Panc1 (cell line): ENCODE results near the gene DMBX1. TPM values are rescaled to one million over a fixed set of nuclear protein-coding genes. Genes with fewer than 3 reads are reported as not detected.

ENCODE experiments used
- ATAC-seq: fragments of 200-7000 bp; cut with Tn5 transposase; 2 replicates; pipeline ENCODE4 v1.9.1; 2020; ENCODE audit warnings: mild to moderate bottlenecking, moderate library complexity
- BruUV-seq: library from RNA; stranded (reverse); fragments of 400-500 nt; replicated peaks from 2 replicates; lab custom pipeline; 2021; lab: Mats Ljungman, UMichigan
- CTCF ChIA-PET: fragments of 300-600 bp; sonication (Branson Sonifier 250); formaldehyde crosslinking; loops from one replicate; lab custom pipeline; 2022; ENCODE audit warnings: antibody characterized with exemption; lab: Charles Lee
- POLR2A ChIA-PET: fragments of 300-600 bp; sonication (Branson Sonifier 250); formaldehyde crosslinking; loops from one replicate; lab custom pipeline; 2022; ENCODE audit warnings: antibody characterized with exemption; lab: Charles Lee
- DNase-seq: peaks from one replicate; pipeline ENCODE4 v3.0.0-alpha.2; 2010; ENCODE audit warnings: low read depth, low spot score
- H3K27ac ChIP-seq: 2 replicates; pipeline ENCODE4 v1.5.1; 2011; ENCODE audit warnings: mild to moderate bottlenecking, low read length, inconsistent platforms
- H3K27me3 ChIP-seq: fragments of 200-500 bp; sonication (Bioruptor generic); 2 replicates; pipeline ENCODE4 v1.6.0; 2014; ENCODE audit warnings: low read length, inconsistent platforms; ENCODE audit not compliant: control insufficient read depth, insufficient read depth
- H3K36me3 ChIP-seq: fragments of 200-500 bp; sonication (Bioruptor generic); 2 replicates; pipeline ENCODE4 v1.5.1; 2014; ENCODE audit warnings: inconsistent platforms, mild to moderate bottlenecking, low read length, moderate library complexity; ENCODE audit not compliant: control insufficient read depth, insufficient read depth
- H3K4me1 ChIP-seq: 2 replicates; pipeline ENCODE4 v1.5.1; 2011; ENCODE audit warnings: inconsistent platforms, mild to moderate bottlenecking, low read length, moderate library complexity; ENCODE audit not compliant: control insufficient read depth, insufficient read depth
- H3K4me3 ChIP-seq, 2 experiments: 2 replicates each; pipeline ENCODE4 v1.5.1; 2011 to 2012; ENCODE audit warnings: low read depth in 2 of 2, low read length in 2 of 2, mild to moderate bottlenecking in 2 of 2, inconsistent platforms in 1 of 2, moderate library complexity in 1 of 2
- H3K9me3 ChIP-seq: fragments of 200-500 bp; sonication (Bioruptor generic); 2 replicates; pipeline ENCODE4 v1.5.1; 2014; ENCODE audit warnings: low read depth, mild to moderate bottlenecking, inconsistent platforms, low read length, moderate library complexity; ENCODE audit not compliant: control insufficient read depth, insufficient read depth
- CTCF ChIP-seq: fragments of 450-650 bp; IDR thresholded peaks from 2 replicates; pipeline ENCODE4 v1.5.1; 2017; ENCODE audit warnings: mild to moderate bottlenecking
- POLR2AphosphoS5 ChIP-seq: IDR thresholded peaks from 2 replicates; pipeline ENCODE4 v1.6.1; 2012; ENCODE audit warnings: mild to moderate bottlenecking, low read depth, low read length, moderate library complexity
- REST ChIP-seq, 2 experiments: IDR thresholded peaks; 2 replicates each; pipeline ENCODE4 v1.6.1; 2011 to 2012; ENCODE audit warnings: low read depth in 2 of 2, control low read depth in 1 of 2, low read length in 1 of 2, mild to moderate bottlenecking in 1 of 2, moderate library complexity in 1 of 2; ENCODE audit not compliant: insufficient read depth in 1 of 2
- SIN3A ChIP-seq: IDR thresholded peaks from 2 replicates; pipeline ENCODE4 v1.6.1; 2012; ENCODE audit warnings: low read depth, mild to moderate bottlenecking, low read length, moderate library complexity, borderline replicate concordance; ENCODE audit not compliant: insufficient read depth
- TCF7L2 ChIP-seq: IDR thresholded peaks from 2 replicates; pipeline ENCODE4 v1.6.1; 2011; ENCODE audit warnings: mild to moderate bottlenecking, low read depth, low read length, inconsistent platforms
- in situ Hi-C: cut with HindIII; loops from 2 replicates; pipeline ENCODE4 v1.10.0; 2016; ENCODE audit warnings: low sequenced_read_pairs, low pct_unique_long_range_greater_than_20kb
- intact Hi-C: fragments of 100-400 bp; cut with micrococcal nuclease; formaldehyde crosslinking; loops from one replicate; pipeline ENCODE4 v1.10.0; 2022; ENCODE audit not compliant: unreplicated experiment
- total RNA-seq: library from RNA; stranded (reverse); gene quantifications from one replicate; pipeline ENCODE4 v1.2.1, GENCODE V29; 2021; ENCODE audit not compliant: unreplicated experiment

DMBX1 gene
- total RNA-seq, 1 experiment from 2014 or later = 0.05 TPM

- DNase-seq = no peak
- no peaks in the 10 kb centered on the region for H3K36me3 ChIP-seq
- no peak for ATAC-seq
- no peaks in the 10 kb centered on the region for H3K27me3 ChIP-seq
- H3K27ac ChIP-seq = no peak overlapping the region
- POLR2A ChIA-PET = no interaction called here
- intact Hi-C loops (no loop called here), in situ Hi-C loops (no loop called here)
- CTCF ChIA-PET = interaction anchor here (0.8 kb wide), 1 partner anchor 39 kb away, joined by 3 read pairs; no protein-coding TSS in a partner anchor
- BruUV-seq = no TSS peak
- H3K4me3 ChIP-seq = no peak overlapping the region
- H3K9me3 ChIP-seq = no peaks in the 10 kb centered on the region
- H3K4me1 ChIP-seq = peaks cover 4% of the 10 kb centered on the region; the same call in 1 of the 2 replicates
- TF ChIP-seq CTCF (no peak), TCF7L2 (no peak), REST (IDR thresholded peaks at IDR 0.05; ENCODE audit: insufficient read depth in 1 of 2, low read depth in 2 of 2, low read length in 1 of 2) (no peak), POLR2AphosphoS5 (no peak), SIN3A (no peak)
Observed at GRCh38 chr1:46516200-46516950, 26.7 kb downstream of the DMBX1 start.

- CTCF ChIA-PET = interaction anchor here (0.8 kb wide), 1 partner anchor 40 kb away, joined by 3 read pairs; no protein-coding TSS in a partner anchor
- peaks cover 4% of the 10 kb centered on the region; the same call in 1 of the 2 replicates for H3K4me1 ChIP-seq
- no TSS peak for BruUV-seq
- DNase-seq = no peak
- POLR2A ChIA-PET = interaction anchor here (0.6 kb wide), 1 partner anchor 20 kb away, joined by 3 read pairs; no protein-coding TSS in a partner anchor
- H3K36me3 ChIP-seq = no peaks in the 10 kb centered on the region
- in situ Hi-C loops = no loop called here
- H3K27me3 ChIP-seq = no peaks in the 10 kb centered on the region
- intact Hi-C loops = no loop called here
- TF ChIP-seq CTCF = no peak
- no peak for TF ChIP-seq POLR2AphosphoS5
- no peak for TF ChIP-seq SIN3A
- TF ChIP-seq REST (IDR thresholded peaks at IDR 0.05; ENCODE audit: insufficient read depth in 1 of 2, low read depth in 2 of 2, low read length in 1 of 2) = no peak
- ATAC-seq = no peak
- H3K9me3 ChIP-seq = no peaks in the 10 kb centered on the region
- no peak overlapping the region for H3K4me3 ChIP-seq
- H3K27ac ChIP-seq = no peak overlapping the region
Observed at GRCh38 chr1:46517010-46517600, 27.5 kb downstream of the DMBX1 start.
